Measurements from ENCODE around the gene POU6F1. TPM values are rescaled to one million over a fixed set of nuclear protein-coding genes. Genes with fewer than 3 reads are reported as not detected.

POU6F1 gene
- total RNA-seq, 2 experiments from 2014 or later = 20.6 to 21.8 TPM

DNA sequence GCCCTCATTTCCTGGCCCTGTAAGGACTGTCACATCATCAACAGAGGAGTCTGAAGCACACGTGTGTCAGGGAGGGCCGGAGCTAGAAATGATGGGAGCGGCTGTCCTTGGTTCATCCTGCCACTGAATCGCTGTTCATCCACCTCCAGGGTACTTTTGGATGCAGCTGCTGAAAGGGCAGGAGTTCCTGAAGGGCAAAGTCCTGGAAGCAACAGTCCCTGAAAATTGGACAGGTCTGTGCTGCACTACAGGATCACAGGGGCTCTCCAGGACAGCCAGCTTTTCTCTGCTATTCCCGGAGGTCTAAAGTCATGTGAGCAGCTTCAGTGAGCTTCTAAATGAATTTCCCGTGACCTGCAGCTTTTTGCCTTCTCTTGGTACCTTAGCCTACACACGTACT, 17.7 kb downstream of the POU6F1 start:
- ATAC-seq (ENCODE audit: low read depth) = no peak
- POLR2A ChIA-PET = no interaction called here
- no peaks in the 10 kb centered on the region for H3K27me3 Mint-ChIP-seq
- DNase-seq = no peak
- no peak overlapping the region for H3K27ac Mint-ChIP-seq
- no peaks in the 10 kb centered on the region for H3K36me3 Mint-ChIP-seq
- H3K4me1 Mint-ChIP-seq = no peaks in the 10 kb centered on the region
- no peak overlapping the region for H3K4me3 Mint-ChIP-seq
- no peaks in the 10 kb centered on the region for H3K9me3 Mint-ChIP-seq

DNA sequence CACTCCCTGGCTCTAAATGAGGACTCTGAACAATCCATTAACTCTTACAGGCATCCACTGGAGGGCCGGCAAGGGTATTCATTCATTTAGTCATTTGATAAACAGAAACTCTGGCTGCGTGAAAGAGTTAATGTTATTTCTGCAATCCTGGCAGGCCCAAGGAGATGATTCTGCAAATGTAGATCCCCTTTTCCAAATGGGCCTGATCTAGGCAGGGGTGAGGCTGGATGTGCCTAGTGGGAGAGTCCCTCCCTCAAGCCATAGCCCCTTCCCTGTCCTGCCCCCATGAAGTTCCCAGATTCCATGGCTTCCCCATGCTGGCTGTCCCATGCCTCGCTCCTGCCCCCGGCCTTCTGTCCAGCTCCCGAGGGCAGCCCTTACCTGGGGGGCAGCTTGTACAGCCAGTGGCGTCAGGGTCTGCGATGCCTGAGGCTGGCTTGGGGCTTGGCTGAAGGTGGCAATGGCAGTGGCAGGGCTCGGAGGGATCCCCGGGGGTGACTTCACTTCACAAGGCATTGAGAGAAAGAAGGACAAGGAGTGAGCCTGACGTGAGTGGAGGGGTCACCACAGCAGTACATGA, 18.4 kb downstream of the POU6F1 start:
- POLR2A ChIA-PET = no interaction called here
- Mint-ChIP-seq H3K4me3 (no peak overlapping the region), H3K27ac (no peak overlapping the region), H3K27me3 (no peaks in the 10 kb centered on the region), H3K4me1 (no peaks in the 10 kb centered on the region), H3K9me3 (no peaks in the 10 kb centered on the region), H3K36me3 (no peaks in the 10 kb centered on the region)
- no peak for ATAC-seq (ENCODE audit: low read depth)
- no peak for DNase-seq

DNA sequence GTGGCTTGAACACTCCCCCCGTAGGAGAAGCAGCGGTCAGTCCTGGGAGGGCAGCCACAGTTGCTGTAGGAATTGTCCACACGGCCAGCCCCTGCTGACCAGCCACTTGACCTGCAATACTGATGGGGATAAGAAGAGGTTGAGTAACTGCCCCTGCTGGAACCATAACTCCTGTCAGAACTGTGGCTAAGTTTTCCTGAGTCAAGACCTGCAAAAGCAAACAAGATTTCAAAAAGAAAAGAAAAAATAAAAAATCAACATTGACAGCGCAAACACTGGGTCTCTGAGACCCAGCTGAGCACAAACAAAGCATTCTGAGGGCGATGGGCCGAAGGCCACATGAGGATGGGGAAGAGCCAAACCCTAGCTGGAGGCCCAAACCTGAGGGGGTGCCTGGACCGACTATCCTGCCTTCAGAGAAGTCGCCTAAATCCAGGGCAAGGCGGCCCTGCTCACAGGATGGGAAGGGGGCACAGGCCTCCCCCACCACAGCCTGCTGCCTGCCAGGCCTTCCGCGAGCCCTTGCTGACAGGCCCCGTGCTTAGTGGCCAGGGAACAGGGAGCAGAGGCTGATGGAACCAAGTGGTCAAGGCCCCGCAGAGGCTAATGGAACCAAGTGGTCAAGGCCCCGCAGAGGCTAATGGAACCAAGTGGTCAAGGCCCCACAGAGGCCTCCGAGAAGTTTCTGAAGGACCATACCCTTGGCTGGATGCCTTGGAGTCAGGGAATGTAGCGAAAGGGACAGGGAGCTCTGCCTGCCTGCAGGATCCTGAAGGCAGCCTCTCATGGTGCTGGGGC, 19.1 kb downstream of the POU6F1 start:
- Mint-ChIP-seq H3K27ac (no peak overlapping the region), H3K4me3 (no peak overlapping the region), H3K27me3 (no peaks in the 10 kb centered on the region), H3K9me3 (no peaks in the 10 kb centered on the region), H3K4me1 (no peaks in the 10 kb centered on the region), H3K36me3 (no peaks in the 10 kb centered on the region)
- POLR2A ChIA-PET = no interaction called here
- ATAC-seq (ENCODE audit: low read depth) (no peak), DNase-seq (no peak)

DNA sequence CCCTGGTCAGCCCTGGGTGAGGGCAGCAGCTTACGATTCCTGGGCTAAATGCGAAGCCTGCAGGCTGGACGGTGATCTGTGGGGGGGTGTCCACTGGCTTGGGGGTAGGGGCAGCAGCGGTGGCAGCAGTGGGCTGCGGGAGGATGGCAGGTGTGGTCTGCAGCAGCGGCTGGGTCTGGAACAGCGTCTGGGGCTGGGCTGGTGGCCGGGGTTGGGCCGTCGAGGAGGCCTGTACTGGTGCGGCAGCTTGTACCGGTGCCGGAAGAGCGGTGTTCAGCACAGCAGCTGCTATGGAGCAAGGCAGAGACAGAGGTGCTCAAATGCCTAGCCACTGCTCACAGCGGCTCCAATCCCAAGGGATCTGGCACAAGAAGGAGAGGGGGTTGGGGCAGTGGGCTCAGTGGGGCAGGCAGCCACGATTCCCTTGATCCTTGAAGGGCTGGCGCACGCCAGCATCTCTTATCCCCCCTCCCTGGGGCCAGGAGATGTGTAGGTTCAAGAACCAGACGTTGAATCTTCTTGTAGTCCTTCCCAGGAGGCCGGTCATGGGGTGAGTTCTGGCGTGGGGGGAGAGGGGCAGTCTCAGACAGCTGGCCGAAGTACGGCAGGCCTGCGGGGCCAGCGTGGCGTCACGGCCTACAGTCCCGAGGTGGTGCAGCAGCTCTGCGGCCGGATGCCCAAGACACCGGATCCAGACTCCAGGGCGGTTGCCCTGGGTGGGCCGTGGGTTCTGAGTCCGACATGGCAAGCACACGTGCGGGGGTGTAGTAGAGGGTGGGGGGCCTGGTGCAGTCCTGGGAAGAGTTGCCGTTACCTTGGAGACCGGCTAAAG, 19.9 kb downstream of the POU6F1 start:
- ATAC-seq (ENCODE audit: low read depth) = no peak
- no peaks in the 10 kb centered on the region for H3K36me3 Mint-ChIP-seq
- no peaks in the 10 kb centered on the region for H3K9me3 Mint-ChIP-seq
- no peak for DNase-seq
- H3K4me1 Mint-ChIP-seq = no peaks in the 10 kb centered on the region
- H3K27me3 Mint-ChIP-seq = no peaks in the 10 kb centered on the region
- POLR2A ChIA-PET = interaction anchor here (0.6 kb wide), 1 partner anchor 57 kb away, joined by 3 read pairs; no protein-coding TSS in a partner anchor
- H3K27ac Mint-ChIP-seq = no peak overlapping the region
- no peak overlapping the region for H3K4me3 Mint-ChIP-seq

DNA sequence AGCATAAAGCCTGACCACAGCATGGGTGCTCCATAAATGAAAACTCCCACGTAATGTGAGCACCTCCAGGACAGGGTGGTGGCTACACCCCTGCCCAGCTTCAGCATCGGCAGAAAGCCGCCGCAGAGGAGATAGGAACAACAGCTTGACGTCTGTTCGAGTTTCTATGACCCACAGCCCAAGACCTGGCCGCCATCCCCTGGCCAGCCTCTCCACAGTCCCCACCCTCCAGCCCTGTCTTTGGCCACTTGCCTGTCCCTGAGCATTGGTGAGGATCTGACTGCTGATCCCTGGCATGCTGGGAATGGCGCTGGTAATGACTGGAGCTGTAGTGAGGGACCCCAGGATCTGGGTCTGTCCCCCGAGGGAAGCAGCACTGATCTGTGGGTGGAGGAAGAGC, 21.3 kb downstream of the POU6F1 start:
- Mint-ChIP-seq H3K27ac (no peak overlapping the region), H3K27me3 (no peaks in the 10 kb centered on the region), H3K4me3 (no peak overlapping the region), H3K9me3 (no peaks in the 10 kb centered on the region), H3K36me3 (no peaks in the 10 kb centered on the region), H3K4me1 (no peaks in the 10 kb centered on the region)
- POLR2A ChIA-PET = no interaction called here
- ATAC-seq (ENCODE audit: low read depth) (no peak), DNase-seq (no peak)

DNA sequence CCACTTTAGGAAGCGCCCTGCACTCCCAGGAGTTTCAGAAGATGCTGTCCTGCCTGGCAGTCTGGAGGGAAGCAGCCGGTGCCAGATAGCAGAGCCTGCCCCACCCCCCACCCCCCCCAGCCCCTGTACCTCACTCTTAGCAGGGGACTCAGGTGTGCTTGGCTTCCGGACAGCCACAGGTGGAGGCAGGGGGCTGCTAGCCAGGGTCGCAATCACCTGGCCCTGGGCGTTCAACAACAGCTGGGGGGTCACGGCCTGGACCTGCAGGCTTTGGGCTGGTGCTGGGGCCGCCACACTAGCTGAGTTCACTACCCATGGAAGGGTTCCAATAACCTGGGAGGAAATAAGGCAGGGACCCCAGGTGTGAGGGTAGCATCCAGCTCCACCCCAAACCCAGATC, 22.0 kb downstream of the POU6F1 start:
- Mint-ChIP-seq H3K36me3 (no peaks in the 10 kb centered on the region), H3K4me1 (no peaks in the 10 kb centered on the region), H3K27ac (no peak overlapping the region), H3K9me3 (no peaks in the 10 kb centered on the region), H3K27me3 (no peaks in the 10 kb centered on the region), H3K4me3 (no peak overlapping the region)
- POLR2A ChIA-PET = no interaction called here
- ATAC-seq (ENCODE audit: low read depth) = no peak
- DNase-seq = no peak

DNA sequence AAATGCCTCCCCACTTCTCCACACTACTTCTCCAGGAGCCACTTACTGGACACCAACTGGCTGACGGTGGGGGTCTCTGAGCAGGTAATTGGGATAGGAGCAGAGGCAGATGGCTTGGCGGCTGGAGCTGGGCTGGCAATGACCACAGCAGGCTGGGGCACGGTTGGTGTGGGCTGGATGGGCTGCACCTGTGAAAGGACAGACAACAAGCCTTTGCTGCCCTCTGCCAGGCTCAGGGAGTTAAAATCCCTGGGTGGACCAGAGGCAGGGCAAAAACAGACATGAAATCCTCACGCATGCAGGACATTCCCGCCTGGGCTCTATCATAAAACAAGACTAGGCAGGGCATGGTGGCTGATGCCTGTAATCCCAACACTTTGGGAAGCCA, 25.6 kb downstream of the POU6F1 start:
- Mint-ChIP-seq H3K9me3 (no peaks in the 10 kb centered on the region), H3K4me1 (no peaks in the 10 kb centered on the region), H3K27me3 (no peaks in the 10 kb centered on the region), H3K27ac (no peak overlapping the region), H3K4me3 (no peak overlapping the region), H3K36me3 (no peaks in the 10 kb centered on the region)
- ATAC-seq (ENCODE audit: low read depth) (no peak), DNase-seq (no peak)
- POLR2A ChIA-PET = no interaction called here

DNA sequence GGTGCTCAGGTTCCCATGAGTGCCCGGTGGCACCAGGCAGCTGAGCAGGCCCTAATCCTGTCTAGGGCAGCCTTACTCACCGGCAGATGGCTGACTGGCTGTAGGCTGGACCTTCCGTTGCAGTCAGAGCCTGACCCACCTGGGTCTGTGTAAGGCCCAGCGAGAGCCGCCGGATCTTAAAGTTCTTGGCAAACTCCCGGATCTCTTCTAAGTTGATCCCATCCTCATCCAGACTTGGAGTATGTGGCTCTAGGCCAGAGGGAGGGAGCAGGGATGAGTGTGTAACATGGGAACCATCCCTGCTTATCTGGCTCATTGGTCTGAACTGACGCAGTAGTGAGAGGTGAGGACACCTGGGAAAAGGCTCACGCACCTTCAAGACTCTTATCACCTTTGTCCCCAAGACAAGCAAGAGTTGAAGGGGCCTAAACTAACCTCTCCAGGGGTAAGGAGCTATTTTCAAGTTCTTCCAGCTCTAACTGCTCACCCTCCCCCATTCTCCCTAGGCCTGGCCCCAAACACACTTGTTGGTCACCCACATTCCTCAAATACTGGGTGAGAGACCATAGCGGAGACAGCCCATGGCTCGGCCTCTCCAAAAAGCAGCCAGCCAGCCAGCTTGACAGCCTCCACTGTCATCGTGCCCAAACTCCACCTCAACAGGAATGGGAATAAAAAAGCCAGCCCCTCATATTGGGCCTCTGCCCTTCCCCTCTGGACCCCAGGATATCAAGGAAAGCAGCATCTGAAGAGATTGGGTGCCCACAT, 26.2 kb downstream of the POU6F1 start:
- DNase-seq (no peak), ATAC-seq (ENCODE audit: low read depth) (no peak)
- Mint-ChIP-seq H3K27me3 (no peaks in the 10 kb centered on the region), H3K36me3 (no peaks in the 10 kb centered on the region), H3K4me1 (no peaks in the 10 kb centered on the region), H3K27ac (no peak overlapping the region), H3K4me3 (no peak overlapping the region), H3K9me3 (no peaks in the 10 kb centered on the region)
- POLR2A ChIA-PET = no interaction called here

DNA sequence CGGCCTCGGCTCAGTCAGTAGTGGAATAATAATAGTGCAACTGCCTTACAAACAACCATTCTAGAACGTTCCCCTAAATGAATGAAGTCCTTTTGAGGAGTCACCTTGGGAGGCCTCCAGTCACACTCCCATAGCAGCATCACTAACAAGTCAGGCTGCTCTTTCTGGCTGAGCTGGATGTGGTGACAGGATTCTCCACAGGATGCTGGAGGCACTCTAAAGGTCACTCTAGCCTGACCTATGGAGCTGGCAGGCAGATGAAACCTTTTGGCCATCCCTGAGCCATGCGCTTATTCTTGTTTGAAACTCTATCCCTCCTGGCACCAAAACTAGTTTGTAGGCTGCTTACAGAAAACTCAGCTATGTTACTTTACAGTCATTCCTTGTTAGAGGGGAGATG, 27.0 kb downstream of the POU6F1 start:
- H3K4me1 Mint-ChIP-seq = no peaks in the 10 kb centered on the region
- no peaks in the 10 kb centered on the region for H3K9me3 Mint-ChIP-seq
- POLR2A ChIA-PET = no interaction called here
- H3K27ac Mint-ChIP-seq = no peak overlapping the region
- DNase-seq (no peak), ATAC-seq (ENCODE audit: low read depth) (no peak)
- H3K36me3 Mint-ChIP-seq = no peaks in the 10 kb centered on the region
- no peak overlapping the region for H3K4me3 Mint-ChIP-seq
- no peaks in the 10 kb centered on the region for H3K27me3 Mint-ChIP-seq

DNA sequence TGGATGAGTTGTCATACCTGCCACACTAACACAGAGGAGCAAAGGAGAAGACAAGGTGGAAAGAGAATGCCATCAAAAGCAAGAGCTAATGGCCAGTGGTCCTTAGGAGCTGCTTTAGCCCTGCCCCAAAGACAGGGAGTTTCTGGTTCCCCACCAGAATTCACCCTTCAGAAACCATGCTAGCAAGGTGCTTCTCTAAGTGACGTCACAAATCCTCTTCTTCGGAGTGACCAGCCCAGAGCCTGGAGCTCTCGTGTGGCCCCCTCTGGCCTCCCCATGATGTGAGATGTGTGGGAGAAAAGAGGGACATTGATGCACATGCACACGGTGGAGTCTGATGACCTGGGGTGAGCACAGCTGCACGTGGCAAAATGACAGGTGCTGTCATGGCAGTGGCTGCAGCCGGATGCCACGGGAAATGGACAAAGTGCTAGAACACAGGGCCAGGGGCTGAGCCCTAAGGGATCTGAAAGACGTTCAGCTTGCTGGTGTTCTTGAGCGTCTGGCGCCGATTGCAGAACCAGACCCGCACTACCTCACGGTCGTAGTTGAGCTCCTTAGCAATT, 28.0 kb downstream of the POU6F1 start:
- H3K36me3 Mint-ChIP-seq = no peaks in the 10 kb centered on the region

DNA sequence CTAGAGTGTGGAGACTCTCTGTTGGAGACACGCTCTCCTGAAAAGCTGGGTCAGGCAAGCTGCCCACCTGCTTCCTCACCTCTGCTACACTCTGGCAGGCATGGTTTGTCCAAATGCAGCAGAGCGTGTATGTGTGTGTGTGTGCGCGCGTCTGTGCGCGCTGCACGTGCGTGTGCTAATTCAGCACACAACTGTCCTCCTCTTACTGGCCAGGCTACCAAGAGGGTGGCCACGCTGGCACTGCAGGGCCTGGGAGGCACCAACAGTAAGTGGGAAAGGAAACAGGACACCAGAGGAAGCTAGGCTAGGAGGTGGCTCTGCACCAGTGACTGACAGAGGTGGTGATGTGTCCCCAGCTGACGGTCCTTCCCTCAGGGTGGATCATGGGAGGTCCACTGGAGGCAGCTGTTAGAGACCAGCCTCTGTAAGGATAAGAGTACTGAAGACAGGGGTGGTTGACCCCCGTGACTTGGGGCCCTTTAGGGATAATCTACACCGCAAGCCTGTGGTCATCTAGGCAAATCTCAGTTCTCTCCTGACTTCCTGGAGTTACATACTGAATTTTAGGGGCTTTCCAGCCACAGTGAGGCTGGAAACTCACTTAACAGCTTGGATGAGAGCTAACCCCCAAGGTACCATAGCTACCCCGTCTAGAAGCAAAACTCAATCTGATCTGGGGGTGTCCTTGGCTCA, 29.4 kb downstream of the POU6F1 start:
- no peak for ATAC-seq (ENCODE audit: low read depth)
- H3K27me3 Mint-ChIP-seq = no peaks in the 10 kb centered on the region
- H3K4me1 Mint-ChIP-seq = no peaks in the 10 kb centered on the region
- H3K4me3 Mint-ChIP-seq = no peak overlapping the region
- H3K36me3 Mint-ChIP-seq = no peaks in the 10 kb centered on the region
- H3K9me3 Mint-ChIP-seq = no peaks in the 10 kb centered on the region
- DNase-seq = no peak
- POLR2A ChIA-PET = interaction anchor here (0.6 kb wide), 1 partner anchor 10 kb away, joined by 5 read pairs; no protein-coding TSS in a partner anchor
- no peak overlapping the region for H3K27ac Mint-ChIP-seq

More for the DNA sequence above, 28.0 kb downstream of the POU6F1 start:
- no peak for ATAC-seq (ENCODE audit: low read depth)
- Mint-ChIP-seq H3K4me3 (no peak overlapping the region), H3K27ac (no peak overlapping the region), H3K9me3 (no peaks in the 10 kb centered on the region), H3K27me3 (no peaks in the 10 kb centered on the region), H3K4me1 (no peaks in the 10 kb centered on the region)
- POLR2A ChIA-PET = no interaction called here
- DNase-seq = no peak

DNA sequence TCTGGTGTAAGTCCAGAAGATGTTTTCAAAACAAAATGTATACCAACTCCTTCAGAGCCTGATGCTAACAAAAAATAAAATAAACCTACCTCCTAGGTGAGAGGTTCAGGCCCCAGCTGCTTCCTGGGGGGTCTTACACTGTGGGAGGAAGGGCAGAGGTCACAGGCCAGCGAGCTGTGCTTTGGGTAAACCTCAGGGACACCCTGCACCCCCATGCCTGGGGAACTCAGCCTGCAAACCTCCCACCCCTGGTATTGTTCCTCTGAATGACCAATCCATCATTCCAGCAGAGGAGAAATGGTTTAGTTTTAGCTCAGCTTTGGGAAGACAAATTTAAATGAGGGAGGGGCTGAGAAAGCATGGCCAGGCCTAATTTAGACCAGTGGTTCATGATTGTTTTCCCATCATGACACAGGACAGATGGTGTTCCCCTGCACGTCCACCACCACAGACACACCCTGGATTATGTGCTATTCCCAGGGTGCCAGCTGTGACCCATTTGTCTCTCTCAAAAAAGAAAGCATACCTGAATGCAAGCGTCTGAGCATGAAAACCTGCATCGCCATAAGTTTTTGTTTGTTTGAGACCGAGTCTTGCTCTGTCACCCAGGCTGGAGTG, 30.4 kb downstream of the POU6F1 start:
- Mint-ChIP-seq H3K4me3 (no peak overlapping the region), H3K9me3 (no peaks in the 10 kb centered on the region), H3K27me3 (no peaks in the 10 kb centered on the region), H3K4me1 (no peaks in the 10 kb centered on the region), H3K36me3 (no peaks in the 10 kb centered on the region), H3K27ac (no peak overlapping the region)
- DNase-seq (no peak), ATAC-seq (ENCODE audit: low read depth) (no peak)
- POLR2A ChIA-PET = no interaction called here
